WI38 (cell line): ENCODE data around the gene NUDT14.

ENCODE experiments used
- H3K4me3 ChIP-seq: 2 replicates; pipeline ENCODE4 v1.5.1; 2011; ENCODE audit warnings: low read depth, mild to moderate bottlenecking, control low read depth, low read length
- TF ChIP-seq, protein P1 (sequence below): IDR thresholded peaks from 2 replicates; pipeline ENCODE4 v1.5.1; 2012; ENCODE audit warnings: low read depth, mild to moderate bottlenecking, control low read depth, low read length

Gene NUDT14

DNA sequence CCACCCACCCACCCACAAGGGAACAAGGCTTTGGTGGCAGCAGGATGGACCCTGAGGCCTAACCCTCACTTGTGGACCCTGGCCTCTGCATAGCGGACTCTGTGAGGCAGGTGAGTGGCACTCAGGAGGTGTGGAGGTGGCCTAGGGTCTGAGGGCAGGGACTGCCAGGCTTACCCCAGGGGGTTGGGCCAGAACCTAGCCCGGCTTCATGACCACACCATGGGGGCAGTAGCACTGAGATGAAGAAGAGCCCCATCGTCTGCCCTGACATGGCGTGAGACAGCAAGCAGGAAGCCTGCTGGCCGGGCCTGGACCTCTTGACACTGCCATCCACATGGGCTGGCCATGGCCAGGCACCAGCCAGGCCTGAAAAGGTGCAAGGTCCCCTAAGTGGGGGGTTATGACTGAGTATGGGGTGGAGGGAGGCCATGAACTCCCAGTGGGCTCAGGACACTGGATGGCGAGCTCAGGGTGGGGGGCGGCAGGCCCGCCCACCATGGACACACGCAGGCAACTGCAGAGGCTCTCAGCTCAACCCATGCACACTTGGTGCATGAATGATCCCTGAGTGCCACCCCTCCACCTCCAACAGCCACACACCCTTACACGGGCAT, 41.8 kb downstream of the NUDT14 start:
- H3K4me3 ChIP-seq = no peak overlapping the region
- TF ChIP-seq, protein P1, sequence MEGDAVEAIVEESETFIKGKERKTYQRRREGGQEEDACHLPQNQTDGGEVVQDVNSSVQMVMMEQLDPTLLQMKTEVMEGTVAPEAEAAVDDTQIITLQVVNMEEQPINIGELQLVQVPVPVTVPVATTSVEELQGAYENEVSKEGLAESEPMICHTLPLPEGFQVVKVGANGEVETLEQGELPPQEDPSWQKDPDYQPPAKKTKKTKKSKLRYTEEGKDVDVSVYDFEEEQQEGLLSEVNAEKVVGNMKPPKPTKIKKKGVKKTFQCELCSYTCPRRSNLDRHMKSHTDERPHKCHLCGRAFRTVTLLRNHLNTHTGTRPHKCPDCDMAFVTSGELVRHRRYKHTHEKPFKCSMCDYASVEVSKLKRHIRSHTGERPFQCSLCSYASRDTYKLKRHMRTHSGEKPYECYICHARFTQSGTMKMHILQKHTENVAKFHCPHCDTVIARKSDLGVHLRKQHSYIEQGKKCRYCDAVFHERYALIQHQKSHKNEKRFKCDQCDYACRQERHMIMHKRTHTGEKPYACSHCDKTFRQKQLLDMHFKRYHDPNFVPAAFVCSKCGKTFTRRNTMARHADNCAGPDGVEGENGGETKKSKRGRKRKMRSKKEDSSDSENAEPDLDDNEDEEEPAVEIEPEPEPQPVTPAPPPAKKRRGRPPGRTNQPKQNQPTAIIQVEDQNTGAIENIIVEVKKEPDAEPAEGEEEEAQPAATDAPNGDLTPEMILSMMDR = no peak

DNA sequence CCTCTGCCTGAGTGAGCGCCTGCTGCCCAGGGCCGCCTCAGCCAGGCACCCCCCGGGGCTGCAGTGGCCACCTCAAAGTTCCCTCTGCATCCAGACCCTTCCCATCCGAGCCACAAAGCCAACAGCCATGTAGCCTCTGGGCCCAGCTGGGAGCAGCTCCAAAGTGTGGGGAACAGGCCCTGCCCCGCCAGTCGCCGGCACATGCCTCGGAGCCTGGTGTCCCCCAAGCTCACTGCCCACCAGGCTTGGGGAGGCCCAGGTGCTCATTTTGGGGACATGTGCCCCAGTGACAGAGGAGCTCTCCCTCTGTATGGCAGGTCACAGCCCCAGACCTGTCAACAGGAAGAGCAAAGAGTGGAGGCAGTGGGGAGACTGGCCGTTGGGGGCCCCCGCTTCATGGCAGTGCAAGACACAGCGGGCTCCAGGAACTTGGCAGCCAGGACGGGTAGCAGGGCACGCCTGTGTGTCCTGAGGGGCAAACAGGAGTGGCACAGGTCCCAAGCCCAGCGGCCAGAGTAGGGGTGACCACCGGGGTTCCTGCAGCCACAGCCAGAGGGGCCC, 42.5 kb downstream of the NUDT14 start:
- H3K4me3 ChIP-seq = no peak overlapping the region
- TF ChIP-seq, protein P1 = no peak

DNA sequence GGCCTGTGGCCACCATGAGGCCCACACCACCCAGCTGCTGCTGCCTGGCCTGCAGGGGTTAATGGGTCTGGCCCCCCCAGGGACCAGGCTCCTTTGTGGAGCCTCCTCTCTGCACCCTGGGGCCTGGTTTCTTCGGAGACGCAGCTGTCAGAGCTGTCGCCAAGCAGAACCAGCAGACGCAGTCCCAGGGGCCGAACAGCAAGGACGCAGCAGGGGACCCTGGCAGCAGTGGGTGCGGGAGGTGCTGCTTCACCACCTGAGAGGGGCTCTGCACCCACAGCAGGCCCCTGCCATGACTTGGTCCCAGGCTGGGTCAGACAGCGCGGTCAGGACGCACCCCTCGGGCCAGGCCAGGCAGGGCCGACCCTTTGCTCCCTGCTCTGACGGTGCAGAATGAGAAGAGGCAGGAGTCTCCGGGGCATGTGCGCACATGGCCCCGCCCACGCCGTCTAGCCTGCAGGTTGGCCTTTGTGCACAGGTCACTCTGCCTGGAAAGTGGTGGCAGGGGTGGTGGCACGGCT, 43.0 kb downstream of the NUDT14 start:
- TF ChIP-seq, protein P1 = no peak
- no peak overlapping the region for H3K4me3 ChIP-seq

DNA sequence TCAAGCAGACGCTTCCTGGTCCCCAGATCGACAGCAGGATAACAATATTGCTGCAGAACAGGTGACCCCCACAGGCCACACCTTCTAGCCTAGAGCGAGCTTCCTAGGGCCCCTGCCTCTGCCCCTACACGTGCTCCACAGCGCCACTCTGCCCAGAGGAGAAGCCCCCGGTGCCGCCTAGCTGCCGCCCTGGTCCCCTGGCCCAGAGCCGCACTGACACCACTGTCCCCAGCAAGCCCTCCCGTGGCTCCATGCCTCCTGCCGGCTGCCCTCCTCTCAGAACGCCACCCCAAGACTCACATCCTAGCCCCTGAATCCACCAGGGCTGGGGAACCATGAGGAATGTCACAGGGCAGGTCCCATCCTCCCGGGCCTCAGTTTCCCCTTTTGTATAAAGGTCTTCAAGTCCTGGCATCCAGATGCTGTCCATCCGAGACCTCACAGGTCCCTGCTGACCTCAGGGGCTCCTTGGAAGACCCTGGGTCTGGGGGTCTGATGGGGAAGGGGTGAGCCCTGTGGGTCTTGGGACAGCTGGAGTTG, 43.6 kb downstream of the NUDT14 start:
- TF ChIP-seq, protein P1 = no peak

DNA sequence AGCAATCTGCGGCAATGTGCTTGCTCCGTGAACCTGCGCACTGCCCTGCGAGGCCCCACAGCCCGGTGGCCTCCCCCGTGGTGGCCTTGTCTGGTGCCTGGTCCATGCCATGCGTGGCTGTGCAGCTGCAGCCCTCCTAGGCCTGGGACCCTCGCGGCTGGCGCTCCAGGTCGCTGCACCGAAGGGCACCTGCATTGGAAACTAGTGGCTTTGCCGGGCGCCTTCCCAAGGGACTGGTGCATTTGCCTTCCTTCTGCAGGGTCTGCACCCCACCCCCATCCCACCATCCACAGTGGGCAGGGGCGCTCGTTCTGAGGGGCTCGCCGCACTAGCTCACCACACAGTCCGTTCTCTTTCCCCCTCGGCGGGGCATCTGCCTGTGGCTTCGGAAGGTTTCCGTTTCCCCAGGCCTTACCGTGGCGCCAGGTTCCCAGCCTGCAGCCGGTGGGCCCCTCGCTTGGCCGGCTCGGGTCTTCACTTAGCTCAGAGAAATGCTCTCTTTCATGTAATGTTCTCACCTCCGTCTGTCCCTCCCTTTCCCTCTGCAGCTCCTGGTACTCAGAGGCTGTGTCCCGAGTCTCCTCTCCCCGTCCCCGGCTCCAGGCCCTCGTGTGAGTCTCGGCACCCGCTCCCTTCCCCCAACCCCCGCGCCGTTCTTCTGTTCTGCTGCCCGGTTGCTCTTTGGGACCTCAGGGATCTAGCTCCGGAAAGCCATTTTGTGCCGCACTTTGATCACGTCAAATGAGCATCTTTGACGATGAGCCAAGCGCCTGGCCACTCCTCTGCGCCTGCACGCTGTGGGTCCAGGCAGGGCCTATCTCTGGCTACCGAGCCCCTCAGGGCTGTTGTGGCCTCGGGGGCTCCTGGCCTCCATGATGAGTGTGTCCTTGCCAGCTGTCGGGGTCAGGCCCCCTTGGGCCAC, 44.5 kb downstream of the NUDT14 start:
- TF ChIP-seq, protein P1 = no peak

More for the DNA sequence above, 43.6 kb downstream of the NUDT14 start:
- no peak overlapping the region for H3K4me3 ChIP-seq

DNA sequence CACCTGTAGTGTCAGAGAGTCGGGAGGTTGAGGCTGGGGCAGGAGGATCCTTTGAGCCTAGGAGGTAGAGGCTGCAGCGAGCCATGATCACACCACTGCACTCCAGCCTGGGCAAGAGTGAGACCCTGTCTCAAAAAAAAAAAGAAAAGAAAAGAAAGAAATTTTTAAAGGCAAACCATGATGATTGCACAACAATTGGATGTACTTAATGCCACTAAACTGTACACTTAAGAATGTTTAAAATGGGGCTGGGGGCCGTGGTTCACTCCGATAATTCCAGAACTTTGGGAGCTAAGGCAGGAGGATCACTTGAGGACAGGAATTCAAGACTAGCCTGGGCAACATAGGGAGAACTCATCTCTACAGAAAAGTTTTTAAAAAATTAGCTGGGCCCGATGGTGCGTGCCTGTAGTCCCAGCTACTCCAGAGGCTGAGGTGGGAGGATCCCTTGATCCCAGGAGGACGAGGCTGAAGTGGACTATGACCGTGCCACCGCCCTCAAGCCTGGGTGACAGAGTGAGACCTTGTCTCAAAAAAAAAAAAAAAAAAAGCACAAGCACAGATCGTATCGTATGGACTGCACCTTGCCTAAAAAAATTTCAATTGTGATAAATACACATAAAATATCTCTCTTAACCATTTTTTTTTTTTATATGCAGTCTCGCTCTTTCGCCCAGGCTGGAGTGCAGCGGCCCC, 45.3 kb downstream of the NUDT14 start:
- no peak overlapping the region for H3K4me3 ChIP-seq
- TF ChIP-seq, protein P1 = no peak

More for the DNA sequence above, 44.5 kb downstream of the NUDT14 start:
- no peak overlapping the region for H3K4me3 ChIP-seq
